ELF-1 (cell line): ENCODE measurements around the gene TSPAN14.
A peak's percentile ranks its signal among the peaks of the same experiment; 100 is the strongest.

ENCODE experiments used
- DNase-seq: peaks from one replicate; pipeline ENCODE4 v3.0.0-alpha.2; 2016; ENCODE audit warnings: low read depth, low spot score

The TSPAN14 gene, protein sequence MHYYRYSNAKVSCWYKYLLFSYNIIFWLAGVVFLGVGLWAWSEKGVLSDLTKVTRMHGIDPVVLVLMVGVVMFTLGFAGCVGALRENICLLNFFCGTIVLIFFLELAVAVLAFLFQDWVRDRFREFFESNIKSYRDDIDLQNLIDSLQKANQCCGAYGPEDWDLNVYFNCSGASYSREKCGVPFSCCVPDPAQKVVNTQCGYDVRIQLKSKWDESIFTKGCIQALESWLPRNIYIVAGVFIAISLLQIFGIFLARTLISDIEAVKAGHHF

DNA sequence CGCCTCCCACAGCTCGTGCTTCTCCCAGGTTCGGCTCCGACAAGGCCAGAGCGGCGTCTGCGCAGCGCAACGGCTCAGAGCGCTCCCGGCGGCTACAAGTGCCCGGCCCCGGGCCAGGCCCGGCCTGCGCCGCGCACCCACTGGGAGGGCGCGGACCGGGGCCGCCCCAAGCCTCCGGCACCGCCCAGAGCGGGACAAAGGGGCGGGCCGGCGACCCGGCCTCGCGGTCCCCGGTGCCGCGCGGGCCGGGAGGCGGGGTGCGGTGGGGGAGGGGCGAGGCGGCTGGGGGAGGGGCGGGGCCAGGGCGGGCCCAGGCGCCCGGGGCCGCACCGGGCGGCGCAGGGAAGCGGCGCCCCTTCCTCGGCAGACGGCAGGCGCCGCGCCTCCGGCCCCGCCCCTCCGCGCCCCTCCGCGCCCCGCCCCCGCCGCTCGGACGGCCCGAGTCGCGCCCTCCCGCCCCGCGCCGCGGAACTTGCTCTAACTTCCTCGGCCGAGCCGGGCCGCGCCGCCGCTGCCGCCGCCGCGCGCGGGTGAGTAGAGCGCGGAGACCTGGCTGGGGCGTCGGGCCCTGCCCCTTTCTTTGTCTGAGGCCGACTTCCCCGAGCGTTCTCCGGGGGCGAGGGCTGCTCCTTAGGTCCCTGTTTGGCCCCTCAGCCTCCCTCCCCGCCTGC lies at the start of gene TSPAN14:
TSPAN14 (plus strand) TSS at position 469 of the 671 bp plus-strand sequence. CDS start 34,924 bp downstream, outside the sequence.
- peak; percentile 72 for DNase-seq

DNA sequence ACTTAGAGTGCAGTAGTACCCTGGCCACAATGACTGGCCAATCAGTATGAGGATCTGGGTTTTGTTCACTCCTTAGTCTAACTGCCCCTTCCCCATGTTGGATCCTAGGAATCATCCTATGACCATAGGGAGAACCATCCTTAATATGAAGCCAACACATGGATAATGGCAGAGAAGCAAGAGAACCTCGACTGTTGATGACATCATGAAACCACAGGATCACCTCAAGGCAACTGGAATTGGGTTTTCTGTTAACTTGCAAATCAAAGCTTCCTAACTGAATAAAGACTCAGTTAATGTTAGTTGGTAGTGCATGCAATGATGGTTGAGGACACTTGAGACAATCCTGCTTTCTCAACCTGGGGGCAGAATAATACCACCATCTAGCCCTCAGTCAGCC lies 49.1 kb upstream of the TSPAN14 start:
- DNase-seq: no peak

DNA sequence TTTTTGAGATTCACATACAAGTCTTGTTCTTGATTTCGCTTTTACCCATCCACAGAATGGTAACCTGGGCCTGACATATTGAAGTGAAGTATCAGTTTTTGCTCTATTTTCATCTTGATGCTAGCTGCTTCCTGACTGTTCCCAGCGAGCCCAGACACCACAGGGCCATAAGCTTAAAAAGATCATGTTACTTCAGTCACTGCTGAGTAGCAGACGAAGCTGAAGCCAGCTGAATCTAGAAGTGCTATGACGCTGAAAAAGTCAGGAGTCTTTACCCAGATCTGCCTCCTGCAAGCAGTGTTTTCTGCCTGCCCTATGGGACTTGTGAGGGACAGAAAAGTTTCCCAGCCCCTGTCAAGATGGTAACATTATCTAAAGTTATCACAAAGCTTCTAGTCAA lies 48.5 kb upstream of the TSPAN14 start:
- no peak for DNase-seq

DNA sequence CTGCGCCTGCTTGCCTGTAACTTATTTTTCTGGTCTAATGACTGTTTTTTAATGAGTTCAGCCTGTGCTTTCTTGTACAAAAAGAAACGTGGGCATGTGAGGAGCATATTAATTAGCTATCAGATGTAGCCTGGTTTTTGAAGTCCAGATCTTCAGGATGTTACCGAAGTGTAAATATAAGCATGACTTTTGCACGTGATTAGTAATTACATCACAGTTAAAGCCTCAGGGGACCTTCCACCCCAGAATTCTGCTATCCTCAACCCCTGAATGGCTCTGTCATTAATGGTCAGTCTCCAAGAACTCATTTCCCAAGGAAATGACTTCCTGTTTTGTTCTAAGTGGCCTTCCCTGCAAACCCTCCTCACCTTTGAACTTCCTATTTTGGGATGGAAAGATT lies 47.9 kb upstream of the TSPAN14 start:
- no peak for DNase-seq

DNA sequence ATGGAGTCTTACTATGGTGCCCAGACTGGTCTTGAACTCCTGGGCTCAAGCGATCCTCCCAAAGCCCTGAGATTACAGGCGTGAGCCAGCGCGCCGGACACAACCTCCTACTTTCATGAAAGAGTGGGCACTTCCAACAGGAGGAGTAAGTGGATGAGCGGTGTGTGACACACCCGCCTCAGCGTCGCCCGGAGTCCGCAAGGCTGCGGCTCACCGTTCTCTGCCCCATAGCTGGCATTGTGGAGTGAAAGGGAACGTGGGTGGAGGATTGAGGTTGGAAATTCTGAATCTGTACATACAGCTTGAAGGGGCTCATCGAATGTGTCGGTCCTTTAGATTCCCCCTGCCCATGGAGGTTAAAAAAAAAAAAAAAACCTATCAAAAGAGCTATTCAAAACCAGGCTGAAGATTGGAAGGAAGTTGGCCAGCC lies 46.3 kb upstream of the TSPAN14 start:
- peak; percentile 71 for DNase-seq

DNA sequence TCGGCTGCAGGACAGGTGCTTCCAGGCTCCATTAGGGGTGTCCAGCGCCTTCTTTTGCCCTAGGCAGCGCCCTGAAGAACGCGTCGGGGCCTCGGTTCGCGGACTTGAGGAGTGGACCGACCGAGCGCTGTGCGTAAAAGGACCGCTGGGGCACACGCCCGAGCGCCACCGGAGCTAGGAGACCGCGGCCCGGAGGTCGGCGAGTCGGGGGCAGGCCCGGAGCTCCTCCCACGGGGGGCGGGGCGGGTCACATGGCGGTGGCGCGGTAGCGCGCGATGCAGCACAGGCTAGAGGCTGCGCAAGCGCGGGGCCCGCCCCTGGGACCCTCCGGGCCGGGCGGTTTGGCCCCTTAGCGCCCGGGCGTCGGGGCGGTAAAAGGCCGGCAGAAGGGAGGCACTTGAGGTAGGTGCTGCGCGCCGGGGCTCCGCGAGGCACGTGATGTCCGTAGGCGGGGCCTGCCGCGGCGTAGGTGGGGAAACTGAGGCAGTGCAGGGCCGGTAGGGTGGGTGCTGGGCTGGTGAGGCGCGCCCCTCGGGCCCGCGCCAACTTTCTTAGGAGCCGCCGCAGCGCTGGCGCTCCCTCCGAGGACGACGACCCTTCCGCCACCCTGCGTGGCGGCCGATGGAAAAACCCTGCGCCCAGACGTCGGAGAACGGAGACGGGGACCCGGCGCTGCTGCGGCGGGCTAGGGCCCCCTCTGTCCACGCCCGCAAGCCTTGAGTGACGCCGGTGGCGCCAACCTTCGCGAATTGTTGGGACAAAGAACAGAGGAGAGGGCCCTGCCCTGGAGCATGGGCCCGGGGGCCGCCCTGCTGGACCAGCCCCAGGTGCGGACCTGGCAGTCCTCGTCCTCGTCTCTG lies 45.6 kb upstream of the TSPAN14 start, which contains the start of gene PRXL2A:
PRXL2A (plus strand) TSS at position 310 of the 860 bp plus-strand sequence. CDS start 11,917 bp downstream, outside the sequence.
- DNase-seq: peak; percentile 90

DNA sequence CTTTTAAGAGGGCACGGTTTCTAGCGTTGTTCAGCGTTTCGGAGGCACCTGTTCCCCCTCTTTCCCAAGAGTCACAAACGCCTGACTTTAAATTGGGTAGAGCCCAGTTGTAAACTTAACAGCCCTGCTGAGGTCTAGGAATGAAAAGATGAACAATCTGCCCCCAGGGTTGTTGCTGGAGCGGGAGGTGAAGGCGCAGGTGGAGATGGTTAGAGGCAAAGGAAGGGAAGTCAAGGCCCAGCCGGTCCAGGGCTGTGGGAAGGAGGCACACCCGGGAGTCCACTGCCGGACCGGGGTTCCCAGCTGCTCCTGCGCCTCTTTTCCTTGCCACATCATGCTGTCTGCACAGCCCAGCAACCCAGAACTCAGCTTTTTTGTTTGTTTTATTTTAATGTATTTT lies 45.0 kb upstream of the TSPAN14 start:
- peak; percentile 74 for DNase-seq

DNA sequence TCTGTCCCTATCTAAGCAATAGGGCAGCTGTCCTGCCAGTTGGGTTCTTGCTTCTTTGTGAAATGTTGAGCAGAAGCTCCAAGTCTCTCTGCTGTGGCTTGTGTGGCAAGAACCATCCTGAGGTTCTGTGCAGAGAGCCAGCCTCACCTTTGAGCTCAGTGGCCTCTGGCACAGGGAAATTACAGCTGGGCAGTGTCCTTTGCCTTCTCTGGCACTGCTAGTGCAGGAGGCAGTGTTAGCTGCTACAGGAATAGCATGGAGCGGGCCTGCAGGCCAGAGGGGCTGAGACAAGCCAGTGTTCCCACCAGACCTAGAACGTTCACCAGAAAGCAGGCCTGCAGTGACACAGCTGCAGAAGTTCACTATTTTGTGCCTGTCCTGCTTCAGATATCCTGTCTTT lies 44.0 kb upstream of the TSPAN14 start:
- no peak for DNase-seq

DNA sequence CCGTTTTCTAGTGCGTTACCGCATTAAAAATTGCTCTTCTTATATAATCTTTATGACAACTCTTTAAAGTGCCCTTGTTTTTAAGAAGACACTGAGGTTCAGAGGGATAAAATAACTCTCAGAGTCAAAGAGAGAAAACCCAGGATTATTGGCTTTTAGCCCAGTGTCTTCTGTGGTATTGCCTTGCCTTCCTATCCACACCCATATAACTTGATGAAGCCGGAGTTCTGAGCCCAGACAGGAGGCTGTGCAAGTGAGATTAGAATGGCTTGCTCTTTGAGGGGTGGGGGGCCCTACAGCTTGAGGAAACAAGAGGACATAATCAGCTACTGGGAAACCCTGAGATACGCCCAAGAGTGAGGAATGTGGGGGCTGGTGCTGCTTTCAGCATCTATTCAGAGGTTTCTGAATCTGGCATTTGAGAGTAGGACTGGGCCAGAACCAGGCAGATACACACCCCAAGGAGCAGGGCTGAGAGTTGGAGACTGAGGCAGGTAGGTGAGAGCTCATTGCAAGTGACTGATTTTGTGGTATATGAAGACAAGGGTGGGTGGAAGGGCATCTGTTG lies 43.4 kb upstream of the TSPAN14 start:
- no peak for DNase-seq

DNA sequence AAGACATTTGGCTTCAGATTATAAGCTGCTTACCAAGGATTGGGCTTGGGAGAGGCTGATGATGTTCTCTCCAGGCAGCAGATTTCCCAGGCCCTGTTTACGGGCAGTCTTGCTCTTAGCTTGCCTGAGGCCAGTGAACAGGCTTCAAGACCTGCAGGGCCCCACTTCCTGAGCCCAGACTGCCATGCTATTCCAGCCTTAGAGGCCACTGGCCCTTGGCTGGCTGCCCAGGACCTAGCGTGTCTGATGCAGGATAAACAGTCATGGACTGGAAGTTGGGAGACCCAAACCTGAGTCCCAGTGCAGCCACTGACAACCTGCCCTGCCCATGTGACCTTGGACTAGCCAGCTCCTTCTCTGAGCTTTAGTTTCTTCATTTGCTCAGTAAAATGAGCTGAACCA lies 42.8 kb upstream of the TSPAN14 start:
- DNase-seq: no peak

DNA sequence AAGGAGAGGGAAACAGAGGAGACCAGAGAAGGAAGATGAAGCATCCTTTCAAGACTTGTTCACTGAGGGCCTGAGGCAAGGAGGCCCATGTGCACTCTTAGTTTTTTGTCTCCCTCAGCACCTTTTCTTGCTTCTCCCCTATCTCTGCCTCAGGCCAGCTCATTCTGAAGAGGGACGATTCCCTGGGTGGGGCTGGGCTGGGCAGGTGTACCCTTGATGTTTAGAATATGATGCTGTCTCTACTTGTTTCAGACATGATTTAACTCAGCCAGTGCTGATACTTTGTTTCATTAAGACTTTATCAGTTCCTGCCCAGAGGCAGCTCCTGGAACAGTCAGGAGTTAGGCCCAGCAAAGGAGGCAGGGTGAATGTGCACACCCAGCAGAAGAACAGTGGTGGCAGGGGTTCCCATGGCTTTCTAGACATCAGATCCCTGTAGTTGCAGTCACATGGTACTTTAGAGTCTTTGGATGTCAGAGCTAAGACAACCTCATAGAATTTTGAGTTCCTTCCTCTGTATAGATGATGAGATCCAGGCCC lies 42.4 kb upstream of the TSPAN14 start:
- DNase-seq: no peak

DNA sequence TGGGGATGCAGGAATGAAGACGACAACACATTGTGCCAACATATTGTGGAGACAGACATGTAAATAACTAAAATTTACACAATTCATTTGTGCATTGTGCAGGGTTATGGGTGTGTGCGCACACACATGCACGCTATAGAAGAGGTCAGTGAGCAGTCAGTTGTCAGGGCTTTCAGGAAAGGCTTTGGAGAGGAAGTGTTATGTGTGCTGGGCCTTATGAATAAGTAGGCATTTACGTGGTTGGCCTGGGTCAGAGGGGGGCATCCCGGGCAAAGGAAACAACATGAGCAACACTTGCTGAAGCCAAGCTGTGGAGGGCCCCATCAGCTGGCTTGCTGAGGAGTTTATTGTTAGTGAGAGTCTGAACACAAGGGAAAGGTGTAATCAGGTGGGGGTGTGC lies 41.6 kb upstream of the TSPAN14 start:
- DNase-seq: no peak

DNA sequence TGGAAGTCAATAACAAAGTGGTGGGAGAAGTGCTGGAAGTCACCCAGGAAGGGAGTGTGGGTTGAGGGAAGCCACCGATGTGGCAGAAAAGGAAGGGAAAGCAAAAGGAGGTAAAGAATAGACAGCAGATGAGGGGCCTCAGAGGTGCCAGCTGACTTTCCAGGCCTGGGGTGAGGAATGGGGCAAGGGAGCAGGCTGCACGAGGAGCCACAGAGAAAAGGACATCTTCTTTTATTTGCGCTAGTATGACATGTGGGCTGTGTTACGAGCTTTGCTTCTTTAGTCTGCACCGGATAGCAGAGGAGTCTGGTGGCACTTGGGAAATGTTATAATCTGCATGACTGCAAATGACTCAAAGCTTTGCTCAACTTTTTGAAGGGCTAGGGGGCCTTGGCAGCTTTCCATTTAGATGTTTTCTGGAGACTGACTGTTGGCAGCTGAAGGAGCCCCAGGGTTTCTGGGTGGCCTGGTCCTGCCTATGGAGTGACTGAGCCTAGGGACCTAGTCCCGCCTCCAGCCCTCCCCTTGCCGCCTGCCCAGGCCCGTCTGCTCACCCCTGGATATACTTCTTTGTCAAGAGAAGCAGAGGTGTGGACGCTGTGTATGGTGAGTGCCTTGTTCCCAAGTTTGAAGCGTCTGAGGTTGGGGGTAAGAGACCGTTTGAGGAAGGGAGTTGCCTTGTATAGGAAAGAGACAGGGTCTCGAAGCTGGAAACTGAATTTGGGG lies 40.7 kb upstream of the TSPAN14 start:
- DNase-seq: peak; percentile 41

DNA sequence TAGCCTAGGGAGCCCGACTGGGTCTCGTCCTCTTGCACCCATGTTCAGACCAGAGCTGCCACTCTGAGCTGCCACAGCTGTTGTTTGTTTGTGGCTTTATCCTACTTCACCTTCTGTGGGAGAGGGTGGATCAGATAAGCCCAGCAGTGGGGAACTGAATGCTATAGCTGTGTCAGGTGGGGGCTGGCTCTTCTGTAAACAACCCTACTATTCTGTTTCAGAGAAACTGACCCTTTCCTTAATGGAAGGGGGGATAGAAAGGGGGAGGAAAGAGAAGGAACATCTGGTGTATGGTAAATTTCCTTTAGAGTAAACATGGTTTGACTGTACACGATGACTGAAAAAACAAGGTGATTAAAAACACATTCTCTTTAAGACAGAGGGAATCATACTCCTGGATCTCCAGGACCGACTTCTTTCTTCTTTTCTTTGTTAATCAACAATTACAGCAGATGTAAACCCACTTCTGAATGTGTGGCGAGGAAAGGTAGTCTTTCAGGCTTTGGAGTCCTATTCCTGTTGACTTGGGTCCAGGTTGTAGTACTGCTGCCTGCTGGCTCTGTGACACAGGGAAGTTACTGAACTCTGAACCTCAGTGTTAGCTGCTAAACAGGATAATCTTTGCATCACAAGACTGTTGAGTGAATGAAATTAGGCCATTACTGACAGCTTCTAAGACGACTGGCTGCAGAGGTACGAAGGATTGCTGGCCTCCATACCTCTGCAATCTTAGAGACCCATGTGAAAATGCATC lies 39.8 kb upstream of the TSPAN14 start:
- no peak for DNase-seq

DNA sequence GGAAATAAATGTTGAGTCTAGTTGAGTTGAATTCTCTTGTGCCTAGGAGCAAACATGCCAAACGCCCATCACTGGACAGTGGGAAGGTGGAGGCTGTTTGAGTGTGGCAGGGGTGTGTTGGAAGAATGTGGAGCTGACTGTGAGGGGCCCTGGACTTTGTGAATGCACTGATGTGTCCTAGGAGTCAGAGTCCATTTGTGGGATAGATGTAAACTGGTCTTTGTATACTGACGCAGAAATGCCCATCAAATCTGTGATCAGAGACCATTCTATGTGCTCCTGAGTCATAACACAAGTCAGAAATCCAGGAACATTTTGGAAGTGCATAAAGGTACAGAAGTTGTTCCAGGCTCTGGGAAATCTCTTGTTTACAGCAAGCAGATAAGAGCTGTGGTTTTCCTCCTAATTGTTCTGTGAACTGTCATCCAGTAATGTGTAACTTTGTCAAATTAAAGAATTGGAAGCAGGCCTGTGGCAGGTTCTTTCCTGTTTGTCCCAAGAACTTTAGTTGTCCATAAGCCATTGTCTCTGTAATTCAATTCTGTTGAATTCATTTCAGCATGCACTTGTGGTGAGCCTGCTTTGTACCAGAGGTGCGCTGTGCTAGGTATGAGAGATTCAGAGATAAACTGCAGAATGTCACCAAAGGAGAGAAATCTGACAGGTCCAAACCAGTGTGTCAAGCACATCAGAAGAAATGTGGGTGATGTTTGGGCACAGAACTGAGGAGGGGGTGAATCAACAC lies 38.2 kb upstream of the TSPAN14 start:
- DNase-seq: no peak

DNA sequence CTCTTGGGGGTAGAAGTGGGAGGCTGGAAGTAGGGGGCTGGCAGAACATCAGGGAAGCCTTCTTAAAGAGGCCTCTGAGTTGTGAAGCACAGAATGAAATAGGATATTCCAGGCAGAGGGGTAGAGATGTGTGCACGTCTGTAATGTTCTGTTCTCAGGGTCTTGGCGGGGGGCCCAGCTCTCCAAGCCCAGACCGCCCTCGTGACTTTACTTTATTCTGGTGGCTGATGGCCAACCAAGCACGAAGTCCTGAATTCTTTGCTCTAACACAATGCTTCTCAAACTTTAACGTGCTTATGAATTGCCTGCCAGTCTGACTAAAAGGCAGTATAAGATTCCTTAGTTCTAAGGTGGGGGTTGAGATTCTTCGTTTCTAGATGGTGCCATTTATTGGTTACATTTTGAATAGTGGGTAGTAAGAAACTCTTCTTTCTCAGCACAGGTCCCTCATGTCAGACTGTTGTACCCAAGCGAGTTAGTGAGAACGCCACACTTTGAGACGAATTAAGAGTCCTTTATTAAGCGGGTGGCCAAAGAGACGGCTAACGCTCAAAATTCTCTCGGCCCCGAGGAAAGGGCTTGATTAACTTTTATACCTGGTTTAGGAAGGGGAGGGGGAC lies 37.5 kb upstream of the TSPAN14 start:
- peak; percentile 52 for DNase-seq

DNA sequence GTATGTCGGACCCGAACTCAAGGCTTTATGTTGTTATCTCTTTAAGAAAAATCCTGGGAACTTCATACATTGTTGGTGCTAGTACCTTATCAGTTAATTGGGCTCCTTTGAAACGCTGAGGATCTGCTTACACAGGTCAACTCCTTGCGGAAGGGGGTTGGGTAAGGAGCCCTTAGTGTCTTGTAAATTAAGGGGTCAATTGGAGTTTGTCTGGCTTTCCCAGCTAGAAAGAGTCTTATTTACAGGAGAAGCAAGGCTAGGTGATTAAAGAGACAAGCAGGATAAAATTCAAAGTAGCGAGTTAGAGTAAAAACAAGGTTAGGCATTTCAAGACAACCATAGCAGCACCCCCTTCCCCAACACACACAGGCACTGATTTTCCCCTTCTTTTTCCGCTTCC lies 36.9 kb upstream of the TSPAN14 start:
- peak; percentile 56 for DNase-seq

DNA sequence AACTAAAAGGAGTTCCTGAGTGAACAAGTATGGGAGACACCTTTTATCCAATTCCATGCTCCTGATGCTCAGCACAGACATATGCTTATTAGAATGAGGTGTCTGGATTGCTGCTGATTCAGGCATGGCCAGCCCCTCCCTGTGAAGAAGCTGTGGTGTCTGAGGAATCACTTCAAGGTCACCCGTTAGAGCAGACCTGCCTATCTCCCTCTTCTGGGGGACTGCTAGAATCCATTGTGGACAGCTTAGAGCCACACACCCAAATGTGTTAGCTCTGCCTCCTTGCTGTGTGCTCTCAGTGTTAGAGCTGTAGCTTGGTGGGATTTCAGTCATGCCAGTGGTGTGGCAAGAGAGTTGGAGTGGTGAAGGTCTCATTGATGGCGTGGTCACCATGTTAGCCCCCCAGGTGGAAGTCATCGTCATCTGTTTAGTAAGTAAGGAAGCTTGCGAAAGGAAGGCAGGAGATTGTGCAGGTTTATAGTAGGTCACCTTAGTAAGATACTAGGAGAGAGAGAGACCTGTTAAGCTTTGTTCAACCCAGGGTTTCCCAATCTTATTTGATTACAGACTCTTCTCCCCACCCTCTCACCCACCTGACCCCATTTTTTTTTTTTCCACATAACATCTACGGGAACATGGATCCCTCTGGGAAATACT lies 32.9 kb upstream of the TSPAN14 start:
- DNase-seq: no peak
